GM18498 (cell line): ENCODE results near the gene HTR5A.

ENCODE experiments used
- ATAC-seq: cut with Tn5 transposase; IDR thresholded peaks from one replicate; pipeline ENCODE4 v1.9.1; 2021; ENCODE audit warnings: mild to moderate bottlenecking, moderate library complexity; ENCODE audit not compliant: unreplicated experiment

Gene HTR5A

DNA sequence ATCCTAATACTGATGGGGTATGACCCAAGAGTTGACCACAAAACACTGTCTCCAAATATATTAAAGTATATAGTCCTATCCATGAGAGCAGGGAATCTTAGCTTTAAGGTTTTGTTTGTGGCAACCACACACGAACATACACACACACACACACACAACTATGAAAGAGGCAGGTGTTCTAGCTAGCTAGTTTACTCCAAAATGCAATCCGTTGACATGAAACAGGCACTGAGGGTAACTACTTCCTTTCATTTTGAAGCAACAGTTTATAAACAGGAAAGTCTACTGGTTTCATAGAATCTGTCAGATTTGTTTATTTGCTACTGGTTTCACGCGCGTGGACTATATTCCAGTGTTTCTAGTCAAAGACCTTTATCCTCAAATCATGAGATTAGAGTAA lies 14.8 kb downstream of the HTR5A start:
- no peak for ATAC-seq

- no peak for ATAC-seq
These were observed 20.6 kb downstream of the HTR5A start for GRCh38 chr7:155090684-155091083.

GRCh38 chr7:155093596-155093995 lies 23.5 kb downstream of the HTR5A start:
- no peak for ATAC-seq

DNA sequence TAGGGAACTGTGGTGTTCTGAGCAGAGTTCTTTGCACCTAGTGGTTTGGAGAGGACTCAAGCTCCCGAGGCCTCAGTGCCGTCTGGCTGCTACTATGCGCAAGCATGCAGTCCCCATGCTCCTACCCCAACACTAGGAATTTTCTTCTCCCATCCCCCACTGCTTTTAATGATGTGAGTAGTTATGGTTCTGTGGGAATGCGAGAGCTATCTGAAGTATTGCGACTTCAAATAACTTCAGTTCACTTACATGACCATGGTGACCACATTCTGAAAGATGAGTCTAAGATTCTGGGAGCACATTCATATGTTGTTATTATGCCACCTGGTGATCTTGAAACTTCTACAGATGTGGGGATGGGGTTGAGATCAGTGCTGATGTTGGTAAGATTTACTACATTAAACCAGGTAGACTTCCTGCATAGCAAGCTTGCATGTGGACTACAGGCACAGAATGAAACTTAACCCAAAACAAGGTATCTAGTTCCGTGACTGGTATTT lies 24.6 kb downstream of the HTR5A start:
- no peak for ATAC-seq

- no peak for ATAC-seq
These were observed 27.2 kb downstream of the HTR5A start for GRCh38 chr7:155097338-155097737.

- ATAC-seq: no peak
These were observed 33.7 kb downstream of the HTR5A start for GRCh38 chr7:155103839-155104238.

- no peak for ATAC-seq
These were observed 34.8 kb downstream of the HTR5A start for GRCh38 chr7:155104913-155105312.

- ATAC-seq: no peak
These were observed 36.2 kb downstream of the HTR5A start for GRCh38 chr7:155106356-155106755.

- no peak for ATAC-seq
These were observed 37.0 kb downstream of the HTR5A start for GRCh38 chr7:155107126-155107525.

GRCh38 chr7:155108144-155108901 lies 38.2 kb downstream of the HTR5A start:
- ATAC-seq: no peak

- ATAC-seq: no peak
These were observed 39.0 kb downstream of the HTR5A start for GRCh38 chr7:155109121-155109520.

DNA sequence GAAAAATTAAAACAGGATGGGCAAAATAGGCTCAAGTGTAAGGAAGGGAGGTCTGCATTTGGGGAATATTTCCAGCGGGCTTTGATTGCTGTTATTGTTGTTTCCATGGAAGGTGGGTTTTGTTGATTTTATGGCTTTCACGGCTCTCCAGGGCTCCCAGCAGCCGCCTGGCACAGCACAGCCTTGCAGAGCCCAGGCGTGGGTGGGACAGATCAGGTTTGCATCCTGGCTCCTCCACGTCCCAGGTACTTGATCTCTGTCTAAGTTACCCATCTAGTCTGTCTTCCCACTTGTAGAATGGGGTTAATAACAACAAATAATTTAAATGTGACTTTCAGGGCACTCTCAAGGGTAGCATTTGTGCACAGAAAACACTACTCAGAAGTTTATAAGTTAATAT lies 45.2 kb downstream of the HTR5A start:
- ATAC-seq: no peak

DNA sequence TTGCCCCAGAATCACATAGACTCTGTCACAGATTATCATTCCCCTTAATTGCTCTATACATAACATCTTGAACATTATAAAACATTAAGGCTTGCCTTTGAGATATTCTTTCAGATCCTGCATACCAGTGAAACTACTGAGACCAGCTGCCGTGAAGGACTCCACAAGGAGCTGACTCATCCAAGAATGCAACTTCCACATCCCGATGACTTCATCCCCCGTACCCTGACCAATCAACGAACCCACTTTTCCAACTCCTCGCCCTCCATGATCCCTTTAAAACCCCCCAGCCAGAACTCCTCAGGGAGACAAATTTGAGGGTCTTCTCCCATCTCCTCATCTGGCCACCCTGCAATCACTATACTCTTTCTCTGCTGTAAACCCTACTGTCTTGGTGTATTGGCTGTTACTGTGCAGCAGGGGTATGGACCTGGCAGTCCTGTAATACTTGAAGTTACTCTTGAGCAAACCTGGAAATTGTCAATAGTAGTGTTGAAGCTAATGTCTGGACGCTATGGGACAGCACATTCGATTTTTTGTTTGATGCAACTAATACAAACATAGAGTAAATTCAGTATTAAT lies 49.8 kb downstream of the HTR5A start:
- no peak for ATAC-seq

DNA sequence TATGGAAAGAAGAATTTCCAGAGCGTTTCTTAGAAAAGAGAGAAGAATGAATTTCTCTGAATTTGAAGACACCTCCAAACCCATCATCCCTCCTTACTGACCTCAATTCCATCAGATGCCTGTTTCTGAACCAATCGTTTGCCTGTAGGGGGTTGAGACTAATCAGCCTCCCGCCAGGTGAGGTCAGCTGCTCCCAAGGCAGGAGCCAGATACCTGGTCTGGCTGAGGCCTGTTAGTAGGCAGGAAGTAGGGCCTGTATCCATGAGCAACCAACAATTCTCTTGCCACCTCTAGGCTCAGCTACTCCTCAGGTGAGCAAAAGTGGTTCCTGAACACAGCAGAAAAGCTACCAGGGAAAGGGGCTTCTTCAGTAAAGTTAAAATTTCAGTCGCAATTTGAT lies 50.3 kb downstream of the HTR5A start:
- no peak for ATAC-seq

- ATAC-seq: no peak
These were observed 52.7 kb downstream of the HTR5A start for GRCh38 chr7:155122831-155123230.

DNA sequence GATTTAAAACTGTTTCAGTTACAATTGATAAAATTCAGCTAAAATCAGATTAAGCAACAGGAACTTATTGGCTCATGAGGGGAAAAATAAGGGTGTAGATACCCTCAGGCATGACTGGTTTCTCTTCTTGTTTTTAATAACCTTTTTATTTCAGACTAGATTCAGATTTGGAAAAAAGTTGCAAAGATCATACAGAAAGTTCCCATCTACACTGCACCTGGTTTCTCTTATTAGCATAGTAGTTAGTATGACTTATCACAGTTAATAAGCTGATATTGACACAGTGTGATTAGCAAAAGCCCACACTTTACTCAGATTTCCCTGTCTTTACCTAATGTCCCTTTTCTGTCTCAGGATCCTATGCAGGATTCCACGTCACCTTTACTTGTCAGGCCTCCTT lies 53.3 kb downstream of the HTR5A start:
- ATAC-seq: no peak

DNA sequence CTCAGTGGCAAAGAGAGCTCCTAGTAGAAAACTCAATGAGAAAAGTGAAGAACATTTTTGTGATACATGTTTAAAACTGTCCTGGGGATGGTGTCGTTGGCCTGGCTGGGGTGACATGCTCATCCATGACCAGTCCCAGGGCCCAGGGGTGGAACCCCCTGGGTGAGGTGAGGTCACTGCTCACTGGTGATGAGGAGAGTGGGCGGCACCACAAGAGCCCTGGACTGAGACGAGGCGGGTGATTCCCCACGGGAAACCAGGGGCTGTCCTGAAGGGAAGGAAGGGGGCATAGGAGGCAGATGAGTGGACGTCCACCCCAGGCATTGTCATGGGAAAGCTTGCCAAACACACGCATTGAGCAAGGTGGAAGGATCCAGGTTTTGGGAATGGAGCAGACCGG lies 54.6 kb downstream of the HTR5A start:
- ATAC-seq: no peak

GRCh38 chr7:155129186-155129585 lies 59.1 kb downstream of the HTR5A start:
- ATAC-seq: no peak

DNA sequence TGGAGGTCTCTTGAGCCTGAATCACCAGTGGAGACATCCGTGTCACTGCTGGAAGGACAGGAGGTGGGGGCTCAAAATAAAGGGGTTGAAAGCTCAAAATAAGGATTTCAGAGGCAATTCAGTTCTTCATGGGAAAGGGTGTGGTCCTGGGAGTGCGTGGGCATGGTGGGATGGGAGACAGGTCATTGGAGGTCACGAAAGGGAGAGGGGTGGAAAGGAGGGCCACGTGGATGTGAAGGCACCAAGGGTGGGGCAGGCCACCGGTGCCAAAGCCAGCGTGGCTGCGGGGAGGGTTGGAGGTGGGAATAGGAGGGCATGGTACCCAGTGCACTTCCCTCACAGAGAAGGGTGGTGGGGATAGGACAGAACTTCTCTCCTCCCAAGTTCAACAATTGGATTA lies 59.7 kb downstream of the HTR5A start:
- no peak for ATAC-seq

- no peak for ATAC-seq
These were observed 60.4 kb downstream of the HTR5A start for GRCh38 chr7:155130493-155130892.

GRCh38 chr7:155131090-155131489 lies 61.0 kb downstream of the HTR5A start:
- no peak for ATAC-seq

GRCh38 chr7:155132431-155132830 lies 62.3 kb downstream of the HTR5A start:
- no peak for ATAC-seq
